CD4-positive, alpha-beta T cell (primary cell): Measurements from ENCODE around the gene SOX5. TPM values are rescaled to one million over a fixed set of nuclear protein-coding genes. Genes with fewer than 3 reads are reported as not detected.

Experiments used
- ATAC-seq: fragments of 200-7000 bp; cut with Tn5 transposase; one replicate; pipeline ENCODE4 v1.10.0; 2022; ENCODE audit warnings: mild to moderate bottlenecking; ENCODE audit not compliant: poor library complexity
- CTCF ChIA-PET: fragments of 350-600 bp; sonication (Branson Sonifier 250); formaldehyde crosslinking; loops from one replicate; lab custom pipeline; 2021; ENCODE audit warnings: antibody characterized with exemption, inconsistent platforms; lab: Charles Lee
- POLR2A ChIA-PET: fragments of 350-600 bp; sonication (Branson Sonifier 250); formaldehyde crosslinking; loops from one replicate; lab custom pipeline; 2021; ENCODE audit warnings: antibody characterized with exemption, inconsistent platforms; lab: Charles Lee
- DNase-seq, 14 experiments: peaks; one replicate each; pipeline ENCODE4 v3.0.0-alpha.2; 2013 to 2020; ENCODE audit warnings: mixed read lengths in 2 of 14
- H3K27ac ChIP-seq, 2 donors: one replicate each; pipeline versions ENCODE4 v1.5.1 to v1.7.0; 2013; ENCODE audit warnings: low read length in 2 of 2, low read depth in 1 of 2, mild to moderate bottlenecking in 1 of 2
- H3K27me3 ChIP-seq, 2 experiments: 1 replicate in 1 of 2; 2 replicates in 1 of 2; pipeline versions ENCODE4 v1.6.1 to v1.7.0; 2013; ENCODE audit warnings: low read length in 2 of 2, control low read depth in 1 of 2, mild to moderate bottlenecking in 1 of 2, moderate library complexity in 1 of 2; ENCODE audit not compliant: insufficient read depth in 2 of 2, control insufficient read depth in 1 of 2
- H3K36me3 ChIP-seq: one replicate; pipeline ENCODE4 v1.6.1; 2013; ENCODE audit warnings: low read length, control low read depth; ENCODE audit not compliant: insufficient read depth
- H3K4me1 ChIP-seq: one replicate; pipeline ENCODE4 v1.6.1; 2013; ENCODE audit warnings: low read length, control low read depth; ENCODE audit not compliant: insufficient read depth
- H3K4me3 ChIP-seq: one replicate; pipeline ENCODE4 v1.5.1; 2013; ENCODE audit warnings: mild to moderate bottlenecking, low read length, moderate library complexity
- H3K9me3 ChIP-seq, 2 experiments: 1 replicate in 1 of 2; 2 replicates in 1 of 2; pipeline versions ENCODE4 v1.6.1 to v1.7.0; 2013; ENCODE audit warnings: low read length in 2 of 2, mild to moderate bottlenecking in 2 of 2, control low read depth in 1 of 2, moderate library complexity in 1 of 2; ENCODE audit not compliant: control insufficient read depth in 1 of 2, insufficient read depth in 1 of 2
- H3K27ac Mint-ChIP-seq: one replicate; pipeline ENCODE4 v1.8.0; 2020; ENCODE audit warnings: mixed read lengths
- H3K27me3 Mint-ChIP-seq: one replicate; pipeline ENCODE4 v1.8.0; 2021; ENCODE audit warnings: mixed read lengths
- H3K36me3 Mint-ChIP-seq: one replicate; pipeline ENCODE4 v1.8.0; 2021; ENCODE audit warnings: low read depth, mixed read lengths
- H3K4me1 Mint-ChIP-seq: one replicate; pipeline ENCODE4 v1.8.0; 2021; ENCODE audit warnings: low read depth, mixed read lengths
- H3K4me3 Mint-ChIP-seq: one replicate; pipeline ENCODE4 v1.8.0; 2020; ENCODE audit warnings: mild to moderate bottlenecking, mixed read lengths
- H3K9me3 Mint-ChIP-seq: one replicate; pipeline ENCODE4 v1.8.0; 2020; ENCODE audit warnings: mixed read lengths
- intact Hi-C, 2 experiments: fragments of 100-400 bp; cut with DNase I in 1 of 2; cut with micrococcal nuclease in 1 of 2; formaldehyde crosslinking; loops; one replicate each; pipeline versions ENCODE4 v1.15.1 to v1.9.0; 2023 to 2025; cut with DNase I, micrococcal nuclease
- total RNA-seq, 174 experiments: library from RNA in 2 of 174; stranded (reverse) in 2 of 174; gene quantifications; one replicate each; pipeline ENCODE4 v1.2.3 and lab custom pipeline; 2021 to 2026
- TF ChIP-seq, protein P1 (sequence below): fragments of 200-600 bp; IDR thresholded peaks from one replicate; pipeline ENCODE4 v1.8.0; 2022; ENCODE audit warnings: antibody characterized with exemption, mild to moderate bottlenecking

SOX5 gene
- total RNA-seq, 2 experiments from 2014 or later = not detected

GRCh38 chr12:23550753-23551152, 398.7 kb downstream of the SOX5 start:
- CTCF ChIA-PET = no interaction called here

GRCh38 chr12:23548742-23549141, 400.7 kb downstream of the SOX5 start:
- H3K4me1 ChIP-seq = no peaks in the 10 kb centered on the region
- CTCF ChIA-PET = no interaction called here
- ATAC-seq (no peak), DNase-seq (no peak)
- no peaks in the 10 kb centered on the region for H3K4me1 Mint-ChIP-seq
- H3K36me3 ChIP-seq = no peaks in the 10 kb centered on the region
- no peak overlapping the region for H3K4me3 ChIP-seq
- POLR2A ChIA-PET = no interaction called here
- no peaks in the 10 kb centered on the region for H3K9me3 Mint-ChIP-seq
- H3K27ac ChIP-seq = no peak overlapping the region
- H3K27ac Mint-ChIP-seq = no peak overlapping the region
- no peaks in the 10 kb centered on the region for H3K27me3 ChIP-seq
- H3K4me3 Mint-ChIP-seq = no peak overlapping the region
- H3K9me3 ChIP-seq = no peaks in the 10 kb centered on the region
- no peaks in the 10 kb centered on the region for H3K36me3 Mint-ChIP-seq
- TF ChIP-seq, protein P1, sequence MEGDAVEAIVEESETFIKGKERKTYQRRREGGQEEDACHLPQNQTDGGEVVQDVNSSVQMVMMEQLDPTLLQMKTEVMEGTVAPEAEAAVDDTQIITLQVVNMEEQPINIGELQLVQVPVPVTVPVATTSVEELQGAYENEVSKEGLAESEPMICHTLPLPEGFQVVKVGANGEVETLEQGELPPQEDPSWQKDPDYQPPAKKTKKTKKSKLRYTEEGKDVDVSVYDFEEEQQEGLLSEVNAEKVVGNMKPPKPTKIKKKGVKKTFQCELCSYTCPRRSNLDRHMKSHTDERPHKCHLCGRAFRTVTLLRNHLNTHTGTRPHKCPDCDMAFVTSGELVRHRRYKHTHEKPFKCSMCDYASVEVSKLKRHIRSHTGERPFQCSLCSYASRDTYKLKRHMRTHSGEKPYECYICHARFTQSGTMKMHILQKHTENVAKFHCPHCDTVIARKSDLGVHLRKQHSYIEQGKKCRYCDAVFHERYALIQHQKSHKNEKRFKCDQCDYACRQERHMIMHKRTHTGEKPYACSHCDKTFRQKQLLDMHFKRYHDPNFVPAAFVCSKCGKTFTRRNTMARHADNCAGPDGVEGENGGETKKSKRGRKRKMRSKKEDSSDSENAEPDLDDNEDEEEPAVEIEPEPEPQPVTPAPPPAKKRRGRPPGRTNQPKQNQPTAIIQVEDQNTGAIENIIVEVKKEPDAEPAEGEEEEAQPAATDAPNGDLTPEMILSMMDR = no peak
- intact Hi-C loops = no loop called here
- no peaks in the 10 kb centered on the region for H3K27me3 Mint-ChIP-seq

More at GRCh38 chr12:23550753-23551152, 398.7 kb downstream of the SOX5 start:
- intact Hi-C loops = no loop called here
- H3K36me3 Mint-ChIP-seq = no peaks in the 10 kb centered on the region
- Histone ChIP-seq H3K4me1 (no peaks in the 10 kb centered on the region), H3K27ac (no peak overlapping the region), H3K4me3 (no peak overlapping the region), H3K9me3 (no peaks in the 10 kb centered on the region), H3K27me3 (no peaks in the 10 kb centered on the region), H3K36me3 (no peaks in the 10 kb centered on the region)
- H3K27me3 Mint-ChIP-seq = no peaks in the 10 kb centered on the region
- H3K4me1 Mint-ChIP-seq = no peaks in the 10 kb centered on the region
- H3K4me3 Mint-ChIP-seq = no peak overlapping the region
- no peaks in the 10 kb centered on the region for H3K9me3 Mint-ChIP-seq
- ATAC-seq = no peak
- H3K27ac Mint-ChIP-seq = no peak overlapping the region
- TF ChIP-seq, protein P1 = no peak
- DNase-seq = no peak
- POLR2A ChIA-PET = no interaction called here

- CTCF ChIA-PET = no interaction called here
- H3K36me3 Mint-ChIP-seq = no peaks in the 10 kb centered on the region
These were observed 402.7 kb downstream of the SOX5 start for GRCh38 chr12:23546756-23547155.

More at GRCh38 chr12:23546756-23547155, 402.7 kb downstream of the SOX5 start:
- no peaks in the 10 kb centered on the region for H3K4me1 ChIP-seq
- intact Hi-C loops = no loop called here
- Mint-ChIP-seq H3K4me3 (no peak overlapping the region), H3K27me3 (no peaks in the 10 kb centered on the region), H3K4me1 (no peaks in the 10 kb centered on the region), H3K9me3 (no peaks in the 10 kb centered on the region), H3K27ac (no peak overlapping the region)
- DNase-seq (no peak), ATAC-seq (no peak)
- POLR2A ChIA-PET = no interaction called here
- no peak overlapping the region for H3K4me3 ChIP-seq
- no peaks in the 10 kb centered on the region for H3K27me3 ChIP-seq
- H3K27ac ChIP-seq = no peak overlapping the region
- H3K9me3 ChIP-seq = no peaks in the 10 kb centered on the region
- no peaks in the 10 kb centered on the region for H3K36me3 ChIP-seq
- TF ChIP-seq, protein P1 = no peak
